Neural cell (in vitro differentiated cells): Measurements from ENCODE around the gene MSMB.

ENCODE experiments used
- MXI1 ChIP-seq: fragments of 450-650 bp; conservative IDR thresholded peaks from 2 replicates; pipeline ENCODE4 v1.6.1; 2014; ENCODE audit warnings: antibody characterized with exemption, mild to moderate bottlenecking; ENCODE audit not compliant: poor library complexity, severe bottlenecking
- TF ChIP-seq, protein P1 (sequence below): fragments of 450-650 bp; IDR thresholded peaks from 2 replicates; pipeline ENCODE4 v1.5.1; 2014; ENCODE audit warnings: antibody characterized with exemption, mild to moderate bottlenecking, moderate library complexity; ENCODE audit not compliant: poor library complexity, severe bottlenecking

DNA sequence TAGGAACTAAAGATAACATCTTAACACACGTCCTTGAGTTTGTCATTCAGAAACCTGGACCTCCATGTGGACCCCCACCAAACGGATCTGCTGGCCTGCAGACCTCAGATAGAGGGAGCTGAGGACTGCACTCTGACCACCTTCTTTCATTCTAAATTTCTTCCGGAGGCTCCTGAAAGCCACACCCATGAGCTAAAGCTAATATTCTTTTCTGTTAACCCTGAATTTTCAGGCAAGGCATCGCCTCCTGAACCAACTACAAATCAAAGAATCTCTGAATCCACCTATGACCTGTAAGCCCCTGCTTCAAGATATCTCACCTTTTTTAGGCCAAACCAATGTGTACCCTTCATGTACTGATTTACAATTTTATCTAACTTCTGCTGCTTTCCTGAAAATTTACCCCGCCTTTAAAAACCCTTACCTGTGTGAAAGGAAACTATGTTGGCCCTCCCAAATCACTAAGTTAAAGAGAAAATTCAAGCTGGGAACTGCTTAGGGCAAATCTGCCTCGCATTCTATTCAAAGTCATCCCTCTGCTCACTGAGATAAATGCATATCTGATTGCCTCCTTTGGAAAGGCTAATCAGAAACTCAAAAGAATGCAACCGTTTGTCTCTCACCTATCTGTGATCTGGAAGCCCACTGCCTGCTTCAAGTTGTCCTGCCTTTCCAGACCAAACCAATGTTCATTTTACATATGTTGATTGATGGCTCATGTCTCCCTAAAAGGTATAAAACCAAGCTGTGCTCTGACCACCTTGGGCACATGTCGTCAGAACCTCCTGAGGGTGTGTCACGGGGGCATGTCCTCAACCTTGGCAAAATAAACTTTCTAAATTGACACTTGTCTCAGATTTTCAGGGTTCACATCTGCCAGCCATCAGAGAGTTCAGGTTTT, 7.7 kb upstream of the MSMB start:
- TF ChIP-seq, protein P1, sequence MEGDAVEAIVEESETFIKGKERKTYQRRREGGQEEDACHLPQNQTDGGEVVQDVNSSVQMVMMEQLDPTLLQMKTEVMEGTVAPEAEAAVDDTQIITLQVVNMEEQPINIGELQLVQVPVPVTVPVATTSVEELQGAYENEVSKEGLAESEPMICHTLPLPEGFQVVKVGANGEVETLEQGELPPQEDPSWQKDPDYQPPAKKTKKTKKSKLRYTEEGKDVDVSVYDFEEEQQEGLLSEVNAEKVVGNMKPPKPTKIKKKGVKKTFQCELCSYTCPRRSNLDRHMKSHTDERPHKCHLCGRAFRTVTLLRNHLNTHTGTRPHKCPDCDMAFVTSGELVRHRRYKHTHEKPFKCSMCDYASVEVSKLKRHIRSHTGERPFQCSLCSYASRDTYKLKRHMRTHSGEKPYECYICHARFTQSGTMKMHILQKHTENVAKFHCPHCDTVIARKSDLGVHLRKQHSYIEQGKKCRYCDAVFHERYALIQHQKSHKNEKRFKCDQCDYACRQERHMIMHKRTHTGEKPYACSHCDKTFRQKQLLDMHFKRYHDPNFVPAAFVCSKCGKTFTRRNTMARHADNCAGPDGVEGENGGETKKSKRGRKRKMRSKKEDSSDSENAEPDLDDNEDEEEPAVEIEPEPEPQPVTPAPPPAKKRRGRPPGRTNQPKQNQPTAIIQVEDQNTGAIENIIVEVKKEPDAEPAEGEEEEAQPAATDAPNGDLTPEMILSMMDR, result no peak
- no peak for TF ChIP-seq MXI1
